ENCODE measurements around the gene GPR12.

GRCh38 chr13:26735677-26736076 is 24.9 kb downstream of the GPR12 start:
- no peak for TF ChIP-seq CTCF (IDR thresholded peaks at IDR 0.05; ENCODE audit: poor library complexity)
- no peak for TF ChIP-seq EZH2phosphoT487 (IDR thresholded peaks at IDR 0.05; ENCODE audit: low read depth, severe bottlenecking, unreplicated experiment)
